CD4-positive, alpha-beta T cell treated with Interleukin-4 for 1 hour (primary cell): ENCODE measurements around the gene FGF2.
"Not testable (repeated sequence)": the region's sequence is repeated elsewhere in the genome, so short reads cannot be mapped to it uniquely, and the experiment has no call there.

Experiments
- DNase-seq, 2 donors: peaks; one replicate each; pipeline ENCODE4 v3.0.0-alpha.2; 2020 to 2022

The FGF2 gene

GRCh38 chr4:122849789-122850188 is 23.2 kb downstream of the FGF2 start:
- DNase-seq: not testable (repeated sequence)

GRCh38 chr4:122851568-122851967 is 24.9 kb downstream of the FGF2 start:
- no peak for DNase-seq

DNA sequence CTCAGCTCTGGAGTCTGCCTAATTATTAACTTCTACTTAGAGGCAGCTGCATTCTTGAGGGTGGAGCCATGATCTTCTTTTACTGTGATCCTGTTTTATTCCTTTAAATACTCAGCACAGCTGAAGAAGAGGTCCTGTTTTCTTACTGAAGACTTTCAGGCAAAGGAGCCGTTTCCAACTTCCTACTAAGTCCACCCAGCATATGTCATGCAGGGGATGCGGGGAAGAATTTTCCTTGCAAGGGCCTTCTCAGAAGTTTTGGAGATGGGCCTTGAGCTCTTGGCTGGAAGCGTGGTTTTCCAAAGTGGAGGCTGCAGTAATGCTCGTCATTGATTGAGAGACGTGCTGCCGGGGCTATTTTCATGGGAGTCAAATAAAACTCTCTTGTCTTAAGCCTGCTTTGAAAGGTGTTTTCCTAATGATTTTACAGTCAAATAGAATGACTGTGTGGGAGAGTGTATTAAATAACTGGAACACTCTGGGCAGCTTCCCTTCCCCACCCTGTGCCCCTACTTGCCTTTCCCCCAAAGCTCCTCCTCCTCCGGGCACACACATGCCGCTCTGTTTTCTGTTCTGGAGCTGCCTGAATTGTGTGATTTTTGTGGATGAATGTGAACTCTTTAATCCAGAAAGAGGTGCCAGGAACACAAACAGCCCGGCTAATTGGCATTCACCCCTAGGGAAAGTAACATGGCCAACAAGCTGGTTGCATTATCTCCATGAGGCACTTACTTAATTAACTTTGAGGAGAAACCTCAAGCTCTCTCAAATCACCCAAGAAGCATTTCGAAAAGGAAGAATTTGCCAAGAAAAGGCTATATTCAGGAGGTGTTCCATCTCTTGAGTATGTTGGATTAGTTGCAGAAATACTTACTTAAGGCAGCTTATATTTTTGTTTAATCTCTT is 28.1 kb downstream of the FGF2 start:
- no peak for DNase-seq

- no peak for DNase-seq
Measured at GRCh38 chr4:122855353-122855890, 28.8 kb downstream of the FGF2 start.

GRCh38 chr4:122857160-122857559 is 30.5 kb downstream of the FGF2 start:
- no peak for DNase-seq

- no peak for DNase-seq
Measured at GRCh38 chr4:122858705-122859104, 32.1 kb downstream of the FGF2 start.

GRCh38 chr4:122861172-122861943 is 34.7 kb downstream of the FGF2 start:
- no peak for DNase-seq

GRCh38 chr4:122863639-122864038 is 37.0 kb downstream of the FGF2 start:
- DNase-seq: no peak

GRCh38 chr4:122865425-122865824 is 38.8 kb downstream of the FGF2 start:
- DNase-seq: no peak

- DNase-seq: not testable (repeated sequence)
Measured at GRCh38 chr4:122868235-122868634, 41.6 kb downstream of the FGF2 start.

DNA sequence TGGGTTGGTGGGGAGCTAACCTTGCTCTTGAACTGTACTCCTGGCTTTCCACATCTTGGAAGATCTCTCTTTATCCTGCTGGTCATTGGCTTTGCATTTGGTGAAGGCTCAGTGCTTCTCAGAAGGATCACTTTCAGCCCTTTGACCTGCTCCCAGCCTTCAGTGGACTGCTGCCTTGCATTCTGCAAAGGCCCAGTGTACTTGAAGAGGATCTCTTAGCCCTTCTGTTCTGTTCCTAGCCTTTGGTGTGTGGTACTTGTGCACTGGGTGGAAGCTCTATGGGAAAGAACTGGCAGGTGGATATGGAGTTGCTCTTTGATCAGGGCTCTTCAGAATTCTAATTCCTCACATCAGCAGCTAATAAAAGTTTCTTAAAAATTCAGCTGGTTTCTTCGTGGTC is 46.5 kb downstream of the FGF2 start:
- DNase-seq: no peak

GRCh38 chr4:122873821-122874593 is 47.4 kb downstream of the FGF2 start:
- DNase-seq: no peak

DNA sequence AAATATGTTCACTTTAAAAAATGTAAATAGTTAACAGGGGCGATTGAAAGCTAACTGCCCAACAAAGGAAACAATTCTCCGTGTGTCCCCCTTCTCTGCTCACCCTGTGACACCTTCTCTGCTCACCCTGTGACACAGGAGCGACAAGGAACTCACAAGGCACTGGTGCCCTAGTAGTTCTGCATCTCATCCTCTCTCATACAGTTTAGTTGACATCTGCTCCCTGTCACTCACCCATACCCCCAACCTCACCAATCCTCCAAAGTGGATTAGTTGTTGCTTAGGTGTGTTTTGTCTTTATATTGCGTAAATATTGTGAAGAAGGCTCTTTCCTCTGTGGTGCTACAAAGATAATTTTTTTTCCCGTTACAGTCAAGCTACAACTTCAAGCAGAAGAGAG is 49.3 kb downstream of the FGF2 start:
- DNase-seq: no peak

DNA sequence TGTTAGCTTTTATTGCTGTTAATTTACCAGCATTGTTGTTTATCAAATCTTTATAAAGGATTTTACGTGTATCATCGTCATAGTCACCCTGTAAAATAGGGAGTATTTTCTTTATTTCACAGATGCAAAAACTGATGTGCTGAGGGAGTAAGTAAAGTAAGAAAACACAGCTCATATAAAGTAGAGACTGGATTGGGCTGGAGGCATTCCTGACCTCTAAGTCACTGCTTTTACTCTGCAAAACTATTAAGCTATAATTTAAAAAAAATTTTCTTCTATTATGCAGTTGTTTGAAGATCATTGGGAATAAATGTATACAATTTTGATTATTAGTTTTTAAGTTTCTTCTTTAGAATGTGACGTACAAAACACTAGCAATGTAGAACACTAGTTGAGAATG is 49.8 kb downstream of the FGF2 start:
- no peak for DNase-seq

DNA sequence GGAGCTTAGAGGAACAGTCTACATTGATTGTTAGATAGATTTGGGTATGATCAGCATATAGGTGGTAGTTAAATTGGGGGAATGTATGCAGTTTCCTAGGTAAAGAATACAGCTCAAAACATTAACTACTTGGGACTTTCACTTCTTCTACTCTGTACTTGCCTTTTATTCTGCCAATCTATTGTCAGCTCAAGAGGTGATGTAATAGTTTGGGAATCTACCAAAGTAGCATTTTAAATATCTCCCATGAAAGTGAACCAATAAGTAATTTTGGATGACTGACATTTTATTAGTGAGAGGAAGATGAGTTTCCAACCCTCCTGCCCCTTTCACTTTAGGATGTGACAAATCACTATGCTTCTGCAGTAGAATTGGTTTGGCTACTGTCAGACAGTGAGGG is 52.4 kb downstream of the FGF2 start:
- DNase-seq: no peak

GRCh38 chr4:122882857-122883735 is 56.5 kb downstream of the FGF2 start:
- no peak for DNase-seq

DNA sequence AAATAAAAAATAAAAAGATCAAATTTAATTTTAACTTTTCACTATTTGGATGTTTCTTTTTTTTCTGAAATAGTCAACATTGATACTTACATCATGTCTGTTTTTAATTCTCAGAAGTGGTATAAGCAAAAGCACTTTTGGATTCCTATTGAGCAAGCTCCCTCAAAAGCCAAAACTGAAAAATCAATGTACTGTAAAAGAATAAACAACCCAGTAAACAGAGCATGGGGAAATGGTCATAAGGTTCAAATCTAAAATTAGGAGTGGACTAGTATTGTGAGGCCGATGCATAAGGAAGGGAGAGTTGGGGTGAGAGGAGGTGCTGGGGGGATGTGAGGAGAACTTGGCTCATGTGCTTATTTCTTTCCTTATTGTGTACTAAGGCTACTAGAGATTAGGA is 57.9 kb downstream of the FGF2 start:
- no peak for DNase-seq

DNA sequence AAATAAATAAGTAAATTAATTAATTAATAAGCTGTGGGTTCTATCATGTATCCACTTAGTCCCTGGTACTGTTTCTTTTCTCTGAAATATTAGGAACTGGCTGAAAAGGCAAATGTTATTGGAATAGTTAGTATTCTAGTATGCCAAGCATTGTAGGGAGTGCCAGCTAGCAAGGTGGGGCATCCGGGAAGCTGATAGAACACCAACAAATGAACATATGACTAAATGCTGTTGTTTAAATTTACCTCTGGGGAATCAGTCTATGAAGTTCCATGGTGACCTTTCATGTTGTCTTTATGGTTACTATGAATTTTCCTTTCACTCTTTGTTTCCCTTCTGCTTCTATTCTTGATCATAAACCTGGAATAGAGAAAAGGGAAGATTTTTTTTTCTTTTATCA is 63.1 kb downstream of the FGF2 start:
- no peak for DNase-seq

DNA sequence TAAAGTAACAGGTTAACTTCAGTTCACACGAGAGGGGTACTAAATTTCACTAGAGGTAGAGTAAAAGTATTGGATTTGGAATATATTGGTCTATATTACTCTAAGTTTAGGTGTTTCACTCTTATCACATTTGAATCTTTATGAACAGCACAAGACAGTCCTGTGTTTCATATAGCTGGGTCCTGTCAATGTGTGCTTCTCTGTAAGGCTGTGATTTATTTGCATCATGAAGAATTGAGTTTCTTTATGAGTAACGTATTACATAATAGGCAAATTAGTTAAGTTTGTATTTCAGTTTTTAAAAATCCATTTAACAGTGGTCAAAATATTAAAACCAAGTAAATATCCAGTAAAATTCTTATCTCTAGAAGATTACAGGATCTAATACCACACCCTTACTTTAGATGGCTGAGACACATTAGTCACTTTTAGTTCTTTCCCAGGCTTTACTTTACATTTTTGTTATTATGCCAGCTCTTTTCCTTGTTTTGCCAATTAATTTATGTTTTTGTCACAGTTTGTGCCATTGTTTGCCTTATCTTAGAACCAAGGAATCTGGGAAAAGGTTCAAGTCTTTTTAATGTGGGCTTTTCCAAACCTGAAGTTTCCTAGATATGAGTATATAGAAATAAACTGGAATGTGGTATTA is 63.6 kb downstream of the FGF2 start:
- DNase-seq: no peak

DNA sequence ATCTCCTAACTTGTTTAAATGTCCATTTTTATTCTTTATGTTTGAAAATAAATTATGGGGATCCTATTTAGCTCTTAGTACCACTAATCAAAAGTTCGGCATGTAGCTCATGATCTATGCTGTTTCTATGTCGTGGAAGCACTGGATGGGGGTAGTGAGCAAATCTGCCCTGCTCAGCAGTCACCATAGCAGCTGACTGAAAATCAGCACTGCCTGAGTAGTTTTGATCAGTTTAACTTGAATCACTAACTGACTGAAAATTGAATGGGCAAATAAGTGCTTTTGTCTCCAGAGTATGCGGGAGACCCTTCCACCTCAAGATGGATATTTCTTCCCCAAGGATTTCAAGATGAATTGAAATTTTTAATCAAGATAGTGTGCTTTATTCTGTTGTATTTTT is 68.2 kb downstream of the FGF2 start:
- DNase-seq: no peak

GRCh38 chr4:122895336-122895995 is 68.8 kb downstream of the FGF2 start:
- DNase-seq: no peak
